GM12873 (cell line): ENCODE results near the gene SGIP1.

Experiments used
- CTCF ChIP-seq: IDR thresholded peaks from 2 replicates; pipeline ENCODE4 v1.5.1; 2012; ENCODE audit warnings: low read depth, mild to moderate bottlenecking, moderate library complexity, low read length, control low read depth; ENCODE audit not compliant: insufficient read depth; ENCODE audit errors: missing control alignments

The SGIP1 gene

GRCh38 chr1:66542314-66542713 lies 8.4 kb downstream of the SGIP1 start:
- no peak for TF ChIP-seq CTCF

DNA sequence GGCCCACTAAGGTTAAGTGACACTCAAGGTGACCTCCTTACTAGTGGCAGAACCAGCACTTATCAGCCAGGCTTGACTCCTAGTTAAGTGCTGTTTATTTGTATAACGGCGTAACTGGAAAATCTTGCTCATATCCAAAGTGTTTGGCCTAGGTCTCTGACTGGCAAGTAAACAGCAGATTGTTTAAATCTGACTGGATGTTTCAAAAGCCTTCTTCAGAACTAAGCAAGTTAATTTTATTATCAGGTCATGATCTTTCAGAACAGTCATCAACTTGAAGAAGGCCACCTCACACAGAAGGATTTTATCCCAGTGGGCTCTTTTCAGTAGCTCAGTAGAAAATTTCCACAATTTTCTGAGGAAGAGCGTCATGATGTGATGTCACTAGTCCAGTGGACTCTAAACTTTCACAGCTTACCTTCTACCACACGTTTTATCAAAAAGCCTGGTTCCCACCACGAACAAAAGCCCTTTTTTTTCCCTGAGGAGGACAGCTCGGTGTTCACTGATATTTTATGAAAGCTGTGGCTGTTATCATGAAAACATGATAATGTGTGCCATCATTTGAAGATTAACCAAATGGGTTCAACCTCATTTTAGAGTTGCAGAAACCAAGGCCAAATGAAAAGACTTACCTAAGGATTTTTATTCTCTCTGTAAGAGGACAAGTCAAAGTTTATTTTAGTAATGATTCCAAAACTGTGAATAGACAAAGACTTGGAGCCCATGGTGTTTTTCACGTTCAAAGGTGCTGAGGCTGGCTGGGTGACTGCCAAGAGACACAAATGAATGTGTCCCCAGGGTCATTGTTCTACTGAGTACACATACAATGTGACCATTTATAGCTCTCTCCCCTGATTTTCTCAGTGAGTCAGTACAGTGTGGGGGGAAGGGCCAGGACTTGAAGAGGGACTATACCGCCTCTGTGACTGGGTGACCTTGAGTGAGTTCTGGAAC lies 9.1 kb downstream of the SGIP1 start:
- no peak for TF ChIP-seq CTCF

DNA sequence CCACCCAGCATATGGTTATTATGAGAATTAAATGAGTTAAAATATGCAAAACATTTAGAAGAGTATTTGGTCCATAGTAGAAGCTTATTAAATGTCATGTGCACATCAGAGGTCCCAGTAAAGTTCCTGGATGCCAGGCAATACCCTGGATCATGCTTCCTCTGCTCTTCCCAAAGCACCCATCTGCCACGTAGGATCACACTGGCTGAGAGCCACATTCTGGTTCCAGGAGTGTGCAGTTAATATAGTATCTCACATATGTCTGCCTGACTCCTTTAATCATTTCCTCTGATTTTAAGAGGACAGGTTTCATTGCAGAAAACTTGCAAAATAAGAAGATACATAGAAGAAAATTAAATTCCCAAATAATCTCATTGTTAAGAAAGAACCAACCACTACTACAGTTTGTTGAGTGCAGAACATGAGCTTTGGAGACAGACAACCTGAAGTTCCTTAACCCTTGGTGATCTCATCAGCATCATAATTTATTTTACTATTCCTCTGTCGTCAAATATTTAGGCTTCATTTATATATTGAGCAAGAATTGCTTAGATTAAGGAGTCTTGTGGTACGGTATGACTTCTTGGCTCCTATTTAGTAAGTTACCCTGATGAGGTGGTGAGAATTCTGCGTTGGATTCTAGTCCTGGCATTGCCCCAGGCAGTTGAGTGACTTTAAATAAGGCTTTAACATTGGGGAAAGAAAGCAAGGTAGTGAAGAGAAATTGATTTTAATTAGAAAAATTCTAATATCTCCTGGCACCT lies 12.3 kb downstream of the SGIP1 start:
- TF ChIP-seq CTCF = no peak

GRCh38 chr1:66549017-66549416 lies 15.1 kb downstream of the SGIP1 start:
- TF ChIP-seq CTCF = no peak

DNA sequence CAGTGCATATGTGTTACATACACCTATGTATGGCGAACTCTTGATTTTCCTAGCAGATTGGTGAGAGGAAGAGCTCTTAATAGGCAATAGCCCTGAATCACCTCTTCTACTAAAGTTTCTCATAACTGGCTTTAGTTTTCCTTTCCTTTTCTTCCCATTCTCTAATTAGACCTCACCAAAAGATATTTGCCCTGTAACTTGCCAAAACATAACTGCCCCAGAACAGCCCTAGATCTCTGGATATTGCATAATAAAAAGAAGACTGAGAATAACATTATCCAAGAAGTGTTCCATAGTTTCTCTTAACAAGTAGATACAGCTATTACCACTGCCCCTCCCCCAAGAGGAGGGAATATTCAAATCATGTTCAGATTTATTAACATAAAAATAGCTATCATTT lies 16.3 kb downstream of the SGIP1 start:
- no peak for TF ChIP-seq CTCF

GRCh38 chr1:66552287-66552686 lies 18.3 kb downstream of the SGIP1 start:
- no peak for TF ChIP-seq CTCF

DNA sequence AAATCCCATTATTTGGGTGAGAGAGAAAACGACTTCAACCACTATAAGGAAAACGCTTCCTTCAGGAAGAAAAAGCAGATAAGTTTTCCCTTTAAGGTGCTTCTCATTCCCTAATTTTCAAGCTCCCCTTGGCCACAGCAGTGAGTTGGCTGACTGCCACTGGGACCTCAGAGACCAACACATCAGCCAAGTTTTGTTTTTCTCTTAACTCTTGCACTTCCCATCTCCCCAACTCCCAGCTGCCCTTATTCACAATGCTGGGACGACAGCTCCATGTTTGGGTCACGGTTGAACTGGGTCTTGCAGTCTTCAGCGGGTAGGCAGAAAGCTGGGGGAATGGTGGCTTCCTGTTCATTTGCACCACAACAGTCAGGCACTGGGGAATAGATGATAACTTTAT lies 18.9 kb downstream of the SGIP1 start:
- TF ChIP-seq CTCF = no peak
